HepG2 (cell line): ENCODE data around the gene SARS2. TPM values are rescaled to one million over a fixed set of nuclear protein-coding genes. Genes with fewer than 3 reads are reported as not detected.

Experiments
- ATAC-seq: fragments of 200-7000 bp; cut with Tn5 transposase; 3 replicates; pipeline ENCODE4 v1.9.1; 2020; ENCODE audit warnings: mild to moderate bottlenecking, moderate library complexity
- BruUV-seq: library from RNA; stranded (reverse); fragments of 400-500 nt; replicated peaks from 2 replicates; lab custom pipeline; 2021; lab: Mats Ljungman, UMichigan
- CTCF ChIA-PET: fragments of 300-600 bp; formaldehyde crosslinking; extraction: SDS; loops from one replicate; lab custom pipeline; 2021; ENCODE audit warnings: low total read pairs, inconsistent platforms, low intra/inter-chr PET ratio; lab: Yijun Ruan, JAX
- POLR2A ChIA-PET: fragments of 350-600 bp; sonication (Branson Sonifier 250); formaldehyde crosslinking; loops from one replicate; lab custom pipeline; 2020; ENCODE audit warnings: antibody characterized with exemption, inconsistent platforms; lab: Yijun Ruan, JAX
- DNase-seq: peaks from one replicate; pipeline ENCODE4 v3.0.0-alpha.2; 2015; ENCODE audit warnings: low spot score
- FAIRE-seq: peaks from 3 replicates; lab custom pipeline; 2011; peaks lifted over from hg19 to GRCh38; lab: Jason Lieb, UNC
- H2AFZ ChIP-seq: one replicate; pipeline ENCODE4 v1.6.1; 2011; ENCODE audit warnings: low read length, inconsistent platforms
- H3K27ac ChIP-seq: fragments of 300-600 bp; 3 replicates; pipeline ENCODE4 v1.8.0; 2011; ENCODE audit warnings: mixed run types, mild to moderate bottlenecking, mixed read lengths, low read length, inconsistent platforms; ENCODE audit not compliant: insufficient read depth; ENCODE audit errors: extremely low read length
- H3K27me3 ChIP-seq, 2 experiments: fragments of 200-600 bp in 1 of 2; 2 replicates in 1 of 2; 3 replicates in 1 of 2; pipeline versions ENCODE4 v1.6.0 to v1.8.0; 2011; ENCODE audit warnings: low read length in 2 of 2, mild to moderate bottlenecking in 2 of 2, moderate library complexity in 2 of 2, inconsistent platforms in 1 of 2; ENCODE audit not compliant: insufficient read depth in 2 of 2, control insufficient read depth in 1 of 2
- H3K36me3 ChIP-seq, 2 experiments: fragments of 200-600 bp in 1 of 2; replicated peaks in 1 of 2; 2 replicates in 1 of 2; 3 replicates in 1 of 2; pipeline versions ENCODE4 v1.5.1 to v1.8.0; 2011; ENCODE audit warnings: low read length in 2 of 2, inconsistent platforms in 1 of 2; ENCODE audit not compliant: insufficient read depth in 2 of 2, control insufficient read depth in 1 of 2
- H3K4me1 ChIP-seq: 2 replicates; pipeline ENCODE4 v1.5.1; 2012; ENCODE audit warnings: low read length, inconsistent platforms; ENCODE audit not compliant: insufficient read depth
- H3K4me2 ChIP-seq: 2 replicates; pipeline ENCODE4 v1.6.0; 2011; ENCODE audit warnings: low read depth, low read length, inconsistent platforms
- H3K4me3 ChIP-seq, 3 experiments: fragments of 200-600 bp in 1 of 3; sonication (generic), shearing (Covaris generic) in 1 of 3; replicated peaks in 1 of 3; 2 replicates each; pipeline ENCODE4 v1.5.1; 2011 to 2016; ENCODE audit warnings: low read length in 3 of 3, inconsistent platforms in 2 of 3, low read depth in 2 of 3, mild to moderate bottlenecking in 2 of 3, control low read depth in 1 of 3, mixed read lengths in 1 of 3; ENCODE audit not compliant: insufficient read depth in 1 of 3
- H3K79me2 ChIP-seq: one replicate; pipeline ENCODE4 v1.6.1; 2011; ENCODE audit warnings: low read length, inconsistent platforms; ENCODE audit not compliant: insufficient read depth
- H3K9ac ChIP-seq: 2 replicates; pipeline ENCODE4 v1.6.0; 2011; ENCODE audit warnings: mild to moderate bottlenecking, low read depth, low read length, inconsistent platforms; ENCODE audit not compliant: insufficient read depth
- H3K9me3 ChIP-seq: 2 replicates; pipeline ENCODE4 v1.5.1; 2012; ENCODE audit warnings: mild to moderate bottlenecking, low read length
- H4K20me1 ChIP-seq: 2 replicates; pipeline ENCODE4 v1.6.0; 2011; ENCODE audit warnings: inconsistent platforms, mild to moderate bottlenecking, low read length, moderate library complexity; ENCODE audit not compliant: insufficient read depth
- LCORL ChIP-seq, 2 experiments: fragments of 450-650 bp in 1 of 2; sonication (generic) in 1 of 2; formaldehyde crosslinking in 1 of 2; IDR thresholded peaks; 2 replicates each; pipeline versions ENCODE4 v1.5.0 to v1.6.1; 2017 to 2020; ENCODE audit warnings: antibody characterized with exemption in 1 of 2, missing genetic modification reagents in 1 of 2
- PAWR ChIP-seq: sonication (generic); formaldehyde crosslinking; IDR thresholded peaks from 2 replicates; pipeline ENCODE4 v1.4.0; 2020; ENCODE audit warnings: missing genetic modification reagents, mild to moderate bottlenecking, borderline replicate concordance
- POGK ChIP-seq: sonication (generic); formaldehyde crosslinking; conservative IDR thresholded peaks from 2 replicates; pipeline ENCODE4 v1.8.0; 2022; ENCODE audit warnings: mild to moderate bottlenecking, moderate library complexity, missing genetic modification reagents
- ZNF569 ChIP-seq: sonication (generic); formaldehyde crosslinking; IDR thresholded peaks from 2 replicates; pipeline ENCODE4 v1.5.0; 2020; ENCODE audit warnings: mild to moderate bottlenecking, missing genetic modification reagents, moderate library complexity, borderline replicate concordance
- WGBS: methylation state at CpG from one replicate; pipeline ENCODE4 v1.1.6; 2017; ENCODE audit warnings: low lambda C conversion rate; 5-methylcytosine and 5-hydroxymethylcytosine counted together
- in situ Hi-C: cut with HindIII; loops from 2 replicates; pipeline ENCODE4 v1.10.0; 2017; ENCODE audit warnings: low pct_unique_long_range_greater_than_20kb; ENCODE audit not compliant: extremely low pct_ligation_motif_present
- intact Hi-C: fragments of 100-400 bp; cut with micrococcal nuclease; formaldehyde crosslinking; loops from one replicate; pipeline ENCODE4 v1.10.0; 2022; ENCODE audit not compliant: unreplicated experiment
- polyA plus RNA-seq, 8 experiments: library from polyadenylated mRNA; depleted of rRNA in 3 of 8; stranded (reverse) in 7 of 8; unstranded in 1 of 8; fragments of >200 nt; fragmentation: Illumina TruSeq in 4 of 8; extraction: Trizol in 4 of 8; gene quantifications; 2 replicates each; pipeline versions ENCODE4 v1.2.1 to v1.2.3, GENCODE V29; 2011 to 2016; ENCODE audit warnings: low read depth in 4 of 8, missing spikeins in 1 of 8, mixed read lengths in 1 of 8; ENCODE audit not compliant: insufficient read depth in 1 of 8
- total RNA-seq, 5 experiments: library from RNA; depleted of rRNA; stranded (reverse); fragments of >200 nt; fragmentation: Illumina TruSeq; extraction: Trizol; gene quantifications; 2 replicates each; pipeline ENCODE4 v1.2.3, GENCODE V29; 2016; ENCODE audit warnings: low read depth in 1 of 5

SARS2 gene
- total and polyA plus RNA-seq, 2 of the 13 experiments (the other 11 are each of a cell fraction or from before 2014, with no cell fraction given) = 40.0 to 48.6 TPM

- no peaks in the 10 kb centered on the region for H3K9me3 ChIP-seq
- H3K9ac ChIP-seq = no peak overlapping the region
- H3K4me2 ChIP-seq = 0 out of 2 replicates have a peak overlapping the region, but pooled peaks have one; percentile 11
- TF ChIP-seq LCORL (IDR thresholded peaks at IDR 0.05) (no peak), LCORL (CRISPR knock-in tag; IDR thresholded peaks at IDR 0.05) (no peak), POGK (CRISPR knock-in tag) (no peak), ZNF569 (CRISPR knock-in tag) (no peak), PAWR (CRISPR knock-in tag) (no peak)
- H3K4me1 ChIP-seq = peaks cover 36% of the 10 kb centered on the region
- ChIA-PET CTCF (no interaction called here), POLR2A (interaction anchor here (1.4 kb wide), 1 partner anchor 10 kb away, joined by 5 read pairs; no protein-coding TSS in a partner anchor)
- no peak for FAIRE-seq
- no peak for DNase-seq
- H3K27me3 ChIP-seq = no peaks in the 10 kb centered on the region
- no peak overlapping the region for H3K4me3 ChIP-seq
- H3K27ac ChIP-seq = no peak overlapping the region
- H3K36me3 ChIP-seq = peaks cover 2 to 17% of the 10 kb centered on the region in 2 experiments; a peak in 2 of 5 replicates
- H4K20me1 ChIP-seq = peaks cover 11% of the 10 kb centered on the region; the same call in 1 of the 2 replicates
- H3K79me2 ChIP-seq = peaks cover 68% of the 10 kb centered on the region
- no peak overlapping the region for H2AFZ ChIP-seq
- ATAC-seq = no peak
- intact Hi-C loops = no loop called here
- 88% methylated on average over 2 of the region's 2 CpGs for WGBS
- BruUV-seq = no TSS peak
- in situ Hi-C loops = no loop called here
Observed at GRCh38 chr19:38971672-38972071, 41.1 kb upstream of the SARS2 start.
